Endothelial cell (in vitro differentiated cells): ENCODE measurements around the gene MRPL54. TPM values are rescaled to one million over a fixed set of nuclear protein-coding genes. Genes with fewer than 3 reads are reported as not detected.
A peak's percentile ranks its signal among the peaks of the same experiment; 100 is the strongest.

Source experiments
- DNase-seq: peaks from one replicate; pipeline ENCODE4 v3.0.0; 2021; ENCODE audit warnings: low spot score
- H3K27ac Mint-ChIP-seq: one replicate; pipeline ENCODE4 v1.8.0; 2021; ENCODE audit warnings: mixed read lengths, inconsistent platforms; ENCODE audit not compliant: unreplicated experiment
- H3K27me3 Mint-ChIP-seq: one replicate; pipeline ENCODE4 v1.8.0; 2021; ENCODE audit warnings: mild to moderate bottlenecking, moderate library complexity, mixed read lengths, inconsistent platforms; ENCODE audit not compliant: unreplicated experiment
- H3K36me3 Mint-ChIP-seq: one replicate; pipeline ENCODE4 v1.8.0; 2021; ENCODE audit warnings: mild to moderate bottlenecking, low read depth, mixed read lengths, inconsistent platforms; ENCODE audit not compliant: unreplicated experiment
- H3K4me1 Mint-ChIP-seq: one replicate; pipeline ENCODE4 v1.8.0; 2021; ENCODE audit warnings: mild to moderate bottlenecking, mixed read lengths, inconsistent platforms; ENCODE audit not compliant: unreplicated experiment
- H3K4me3 Mint-ChIP-seq: one replicate; pipeline ENCODE4 v1.8.0; 2021; ENCODE audit warnings: mild to moderate bottlenecking, mixed read lengths, inconsistent platforms; ENCODE audit not compliant: unreplicated experiment
- H3K9me3 Mint-ChIP-seq: one replicate; pipeline ENCODE4 v1.8.0; 2021; ENCODE audit warnings: mixed read lengths, inconsistent platforms; ENCODE audit not compliant: unreplicated experiment
- total RNA-seq: library from RNA; stranded (reverse); fragmentation: NEBNext Ultra II Directional; extraction: Animal tissue kit (Norgen Biotek cat#: 25700); gene quantifications from one replicate; pipeline ENCODE4 v1.2.1, GENCODE V29; 2021; ENCODE audit not compliant: unreplicated experiment
- TF ChIP-seq, protein P1 (sequence below): fragments of 200-600 bp; sonication (generic); IDR thresholded peaks from one replicate; pipeline ENCODE4 v1.5.0; 2021; ENCODE audit warnings: antibody characterized with exemption; ENCODE audit not compliant: unreplicated experiment

MRPL54 gene
- total RNA-seq, 1 donor from 2014 or later, result 26.7 TPM

GRCh38 chr19:3734310-3734600, 28.2 kb upstream of the MRPL54 start:
- H3K4me3 Mint-ChIP-seq, result no peak overlapping the region
- no peak for DNase-seq
- no peaks in the 10 kb centered on the region for H3K4me1 Mint-ChIP-seq
- no peaks in the 10 kb centered on the region for H3K9me3 Mint-ChIP-seq
- TF ChIP-seq, protein P1, sequence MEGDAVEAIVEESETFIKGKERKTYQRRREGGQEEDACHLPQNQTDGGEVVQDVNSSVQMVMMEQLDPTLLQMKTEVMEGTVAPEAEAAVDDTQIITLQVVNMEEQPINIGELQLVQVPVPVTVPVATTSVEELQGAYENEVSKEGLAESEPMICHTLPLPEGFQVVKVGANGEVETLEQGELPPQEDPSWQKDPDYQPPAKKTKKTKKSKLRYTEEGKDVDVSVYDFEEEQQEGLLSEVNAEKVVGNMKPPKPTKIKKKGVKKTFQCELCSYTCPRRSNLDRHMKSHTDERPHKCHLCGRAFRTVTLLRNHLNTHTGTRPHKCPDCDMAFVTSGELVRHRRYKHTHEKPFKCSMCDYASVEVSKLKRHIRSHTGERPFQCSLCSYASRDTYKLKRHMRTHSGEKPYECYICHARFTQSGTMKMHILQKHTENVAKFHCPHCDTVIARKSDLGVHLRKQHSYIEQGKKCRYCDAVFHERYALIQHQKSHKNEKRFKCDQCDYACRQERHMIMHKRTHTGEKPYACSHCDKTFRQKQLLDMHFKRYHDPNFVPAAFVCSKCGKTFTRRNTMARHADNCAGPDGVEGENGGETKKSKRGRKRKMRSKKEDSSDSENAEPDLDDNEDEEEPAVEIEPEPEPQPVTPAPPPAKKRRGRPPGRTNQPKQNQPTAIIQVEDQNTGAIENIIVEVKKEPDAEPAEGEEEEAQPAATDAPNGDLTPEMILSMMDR, result no peak
- H3K27me3 Mint-ChIP-seq, result no peaks in the 10 kb centered on the region
- H3K36me3 Mint-ChIP-seq, result peaks cover 9% of the 10 kb centered on the region
- H3K27ac Mint-ChIP-seq, result no peak overlapping the region

- Mint-ChIP-seq H3K27me3 (no peaks in the 10 kb centered on the region), H3K27ac (no peak overlapping the region), H3K4me3 (no peak overlapping the region), H3K9me3 (no peaks in the 10 kb centered on the region), H3K4me1 (no peaks in the 10 kb centered on the region), H3K36me3 (peaks cover 9% of the 10 kb centered on the region)
- TF ChIP-seq, protein P1, result no peak
- DNase-seq, result no peak
Observed at GRCh38 chr19:3736106-3736724, 26.3 kb upstream of the MRPL54 start.

DNA sequence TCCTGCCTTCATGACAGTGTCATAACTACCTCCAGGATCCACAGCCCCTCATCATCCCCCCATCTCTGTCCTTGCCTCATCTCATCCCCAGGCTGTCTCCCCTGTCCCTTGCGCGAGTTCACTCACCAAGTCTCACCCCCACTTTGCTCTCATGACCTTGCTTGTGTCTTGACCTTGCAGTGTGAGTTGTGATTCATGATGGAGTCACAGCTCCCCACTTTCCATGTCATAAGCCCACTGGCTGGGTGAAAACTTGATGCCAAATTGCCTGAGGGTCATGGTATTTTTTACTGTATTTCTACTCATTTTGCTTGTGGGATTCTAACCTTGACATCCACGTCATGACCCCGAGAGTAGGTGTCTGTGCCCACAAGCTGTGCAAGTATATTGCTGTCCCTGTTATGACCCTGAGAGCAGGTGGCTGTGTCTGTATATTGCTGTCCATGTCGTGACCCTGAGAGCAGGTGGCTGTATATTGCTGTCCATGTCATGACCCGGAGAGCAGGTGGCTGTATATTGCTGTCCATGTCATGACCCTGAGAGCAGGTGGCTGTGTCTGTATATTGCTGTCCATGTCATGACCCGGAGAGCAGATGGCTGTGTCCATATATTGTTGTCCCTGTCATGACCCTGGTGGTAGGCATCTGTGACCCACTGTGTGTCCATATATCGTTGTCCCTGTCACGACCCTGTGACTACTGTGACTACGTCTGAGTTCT, 24.8 kb upstream of the MRPL54 start:
- no peaks in the 10 kb centered on the region for H3K27me3 Mint-ChIP-seq
- no peak overlapping the region for H3K27ac Mint-ChIP-seq
- H3K4me3 Mint-ChIP-seq, result peak overlapping the region; percentile 5
- H3K9me3 Mint-ChIP-seq, result no peaks in the 10 kb centered on the region
- H3K36me3 Mint-ChIP-seq, result peaks cover 9% of the 10 kb centered on the region
- TF ChIP-seq, protein P1, result no peak
- H3K4me1 Mint-ChIP-seq, result no peaks in the 10 kb centered on the region
- no peak for DNase-seq

DNA sequence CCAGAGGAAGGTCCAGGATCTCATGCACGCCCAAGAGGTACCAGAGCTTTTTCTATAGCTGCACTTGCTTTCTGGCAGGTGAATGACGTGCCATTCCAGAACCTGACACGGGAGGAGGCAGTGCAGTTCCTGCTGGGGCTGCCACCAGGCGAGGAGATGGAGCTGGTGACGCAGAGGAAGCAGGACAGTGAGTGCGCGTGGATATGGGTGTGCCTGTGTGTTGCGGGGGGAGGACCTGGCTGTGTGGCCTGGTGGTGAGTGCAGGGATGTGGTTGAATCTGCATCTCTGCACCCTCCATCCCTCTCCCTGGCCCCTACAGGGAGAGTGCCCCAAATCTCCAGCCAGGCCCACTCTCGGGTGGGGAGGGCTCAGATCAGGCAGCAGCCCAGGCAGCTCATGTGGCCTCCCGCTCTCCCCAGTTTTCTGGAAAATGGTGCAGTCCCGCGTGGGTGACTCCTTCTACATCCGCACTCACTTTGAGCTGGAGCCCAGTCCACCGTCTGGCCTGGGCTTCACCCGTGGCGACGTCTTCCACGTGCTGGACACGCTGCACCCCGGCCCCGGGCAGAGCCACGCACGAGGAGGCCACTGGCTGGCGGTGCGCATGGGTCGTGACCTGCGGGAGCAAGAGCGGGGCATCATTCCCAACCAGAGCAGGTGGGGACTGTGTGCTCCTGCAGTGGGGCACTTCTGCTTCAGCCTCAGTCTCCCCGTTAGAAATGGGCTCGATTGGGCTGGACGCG, 23.8 kb upstream of the MRPL54 start:
- Mint-ChIP-seq H3K27ac (no peak overlapping the region), H3K4me3 (no peak overlapping the region), H3K27me3 (peaks cover 1% of the 10 kb centered on the region), H3K36me3 (peaks cover 9% of the 10 kb centered on the region), H3K9me3 (no peaks in the 10 kb centered on the region), H3K4me1 (no peaks in the 10 kb centered on the region)
- DNase-seq, result no peak
- TF ChIP-seq, protein P1, result no peak

- peaks cover 1% of the 10 kb centered on the region for H3K27me3 Mint-ChIP-seq
- no peaks in the 10 kb centered on the region for H3K4me1 Mint-ChIP-seq
- H3K9me3 Mint-ChIP-seq, result no peaks in the 10 kb centered on the region
- H3K27ac Mint-ChIP-seq, result no peak overlapping the region
- no peak for DNase-seq
- TF ChIP-seq, protein P1, result no peak
- H3K36me3 Mint-ChIP-seq, result peaks cover 9% of the 10 kb centered on the region
- H3K4me3 Mint-ChIP-seq, result no peak overlapping the region
Observed at GRCh38 chr19:3740431-3740830, 22.1 kb upstream of the MRPL54 start.
